Measurements from ENCODE around the gene USP1.

The USP1 gene, protein sequence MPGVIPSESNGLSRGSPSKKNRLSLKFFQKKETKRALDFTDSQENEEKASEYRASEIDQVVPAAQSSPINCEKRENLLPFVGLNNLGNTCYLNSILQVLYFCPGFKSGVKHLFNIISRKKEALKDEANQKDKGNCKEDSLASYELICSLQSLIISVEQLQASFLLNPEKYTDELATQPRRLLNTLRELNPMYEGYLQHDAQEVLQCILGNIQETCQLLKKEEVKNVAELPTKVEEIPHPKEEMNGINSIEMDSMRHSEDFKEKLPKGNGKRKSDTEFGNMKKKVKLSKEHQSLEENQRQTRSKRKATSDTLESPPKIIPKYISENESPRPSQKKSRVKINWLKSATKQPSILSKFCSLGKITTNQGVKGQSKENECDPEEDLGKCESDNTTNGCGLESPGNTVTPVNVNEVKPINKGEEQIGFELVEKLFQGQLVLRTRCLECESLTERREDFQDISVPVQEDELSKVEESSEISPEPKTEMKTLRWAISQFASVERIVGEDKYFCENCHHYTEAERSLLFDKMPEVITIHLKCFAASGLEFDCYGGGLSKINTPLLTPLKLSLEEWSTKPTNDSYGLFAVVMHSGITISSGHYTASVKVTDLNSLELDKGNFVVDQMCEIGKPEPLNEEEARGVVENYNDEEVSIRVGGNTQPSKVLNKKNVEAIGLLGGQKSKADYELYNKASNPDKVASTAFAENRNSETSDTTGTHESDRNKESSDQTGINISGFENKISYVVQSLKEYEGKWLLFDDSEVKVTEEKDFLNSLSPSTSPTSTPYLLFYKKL

DNA sequence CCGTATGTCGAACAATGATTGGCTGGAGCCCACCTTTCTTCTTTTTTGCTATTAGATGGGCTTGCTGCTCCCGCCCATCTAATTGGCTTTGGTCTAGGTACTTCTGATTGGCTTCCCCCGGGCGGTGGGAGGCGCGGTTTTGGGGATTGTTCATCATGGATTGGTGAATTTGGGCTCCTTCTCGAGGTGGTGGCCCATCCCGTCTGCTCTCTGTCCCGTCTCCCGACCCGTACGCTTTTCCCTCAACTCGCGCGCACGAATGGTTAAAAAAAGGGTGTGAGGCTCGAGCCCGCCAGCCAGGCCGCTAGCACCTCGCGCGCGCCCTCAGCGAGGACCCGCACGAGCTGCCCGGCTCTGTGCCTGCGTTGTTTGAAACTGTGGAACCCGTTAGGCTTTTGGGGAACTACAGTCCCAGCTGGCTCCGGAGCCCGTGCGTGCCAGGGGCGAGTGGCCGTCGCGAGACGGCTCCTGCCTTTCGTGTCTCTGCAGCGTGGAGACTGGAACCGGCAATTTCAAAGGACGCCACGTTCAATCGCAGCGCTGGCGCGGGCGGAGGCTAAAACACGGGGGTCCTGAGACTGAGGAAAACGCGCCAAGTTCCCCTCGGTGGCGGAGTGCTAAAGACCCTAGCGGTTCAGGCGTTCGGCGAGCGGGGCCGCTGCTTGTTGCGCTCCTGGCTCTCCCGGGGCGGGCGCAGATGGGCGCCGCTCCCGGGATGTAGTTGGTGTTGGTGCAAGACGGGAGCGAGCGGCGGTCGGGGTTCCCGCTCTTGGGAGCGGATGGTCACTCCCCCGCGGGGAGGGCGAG is at the start of gene USP1:
TSS of gene USP1 (plus strand) at position 584 of the 807 bp plus-strand sequence. CDS start 2,819 bp downstream, outside the sequence.
- peak within 1 kb of the TSS; percentile 100 for H3K27ac ChIP-seq
- TF ChIP-seq ZFX (IDR thresholded peaks at IDR 0.05; ENCODE audit: borderline replicate concordance): no peak
- TF ChIP-seq, protein P1, sequence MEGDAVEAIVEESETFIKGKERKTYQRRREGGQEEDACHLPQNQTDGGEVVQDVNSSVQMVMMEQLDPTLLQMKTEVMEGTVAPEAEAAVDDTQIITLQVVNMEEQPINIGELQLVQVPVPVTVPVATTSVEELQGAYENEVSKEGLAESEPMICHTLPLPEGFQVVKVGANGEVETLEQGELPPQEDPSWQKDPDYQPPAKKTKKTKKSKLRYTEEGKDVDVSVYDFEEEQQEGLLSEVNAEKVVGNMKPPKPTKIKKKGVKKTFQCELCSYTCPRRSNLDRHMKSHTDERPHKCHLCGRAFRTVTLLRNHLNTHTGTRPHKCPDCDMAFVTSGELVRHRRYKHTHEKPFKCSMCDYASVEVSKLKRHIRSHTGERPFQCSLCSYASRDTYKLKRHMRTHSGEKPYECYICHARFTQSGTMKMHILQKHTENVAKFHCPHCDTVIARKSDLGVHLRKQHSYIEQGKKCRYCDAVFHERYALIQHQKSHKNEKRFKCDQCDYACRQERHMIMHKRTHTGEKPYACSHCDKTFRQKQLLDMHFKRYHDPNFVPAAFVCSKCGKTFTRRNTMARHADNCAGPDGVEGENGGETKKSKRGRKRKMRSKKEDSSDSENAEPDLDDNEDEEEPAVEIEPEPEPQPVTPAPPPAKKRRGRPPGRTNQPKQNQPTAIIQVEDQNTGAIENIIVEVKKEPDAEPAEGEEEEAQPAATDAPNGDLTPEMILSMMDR (IDR thresholded peaks at IDR 0.05): no peak

GRCh38 chr1:62389531-62389930 is 47.3 kb upstream of the USP1 start:
- H3K27ac ChIP-seq: no peak overlapping the region
- TF ChIP-seq, protein P1 (IDR thresholded peaks at IDR 0.05): no peak
- TF ChIP-seq ZFX (IDR thresholded peaks at IDR 0.05; ENCODE audit: borderline replicate concordance): no peak

GRCh38 chr1:62390071-62390470 is 46.8 kb upstream of the USP1 start:
- no peak for TF ChIP-seq ZFX (IDR thresholded peaks at IDR 0.05; ENCODE audit: borderline replicate concordance)
- TF ChIP-seq, protein P1 (IDR thresholded peaks at IDR 0.05): no peak
- H3K27ac ChIP-seq: no peak overlapping the region

DNA sequence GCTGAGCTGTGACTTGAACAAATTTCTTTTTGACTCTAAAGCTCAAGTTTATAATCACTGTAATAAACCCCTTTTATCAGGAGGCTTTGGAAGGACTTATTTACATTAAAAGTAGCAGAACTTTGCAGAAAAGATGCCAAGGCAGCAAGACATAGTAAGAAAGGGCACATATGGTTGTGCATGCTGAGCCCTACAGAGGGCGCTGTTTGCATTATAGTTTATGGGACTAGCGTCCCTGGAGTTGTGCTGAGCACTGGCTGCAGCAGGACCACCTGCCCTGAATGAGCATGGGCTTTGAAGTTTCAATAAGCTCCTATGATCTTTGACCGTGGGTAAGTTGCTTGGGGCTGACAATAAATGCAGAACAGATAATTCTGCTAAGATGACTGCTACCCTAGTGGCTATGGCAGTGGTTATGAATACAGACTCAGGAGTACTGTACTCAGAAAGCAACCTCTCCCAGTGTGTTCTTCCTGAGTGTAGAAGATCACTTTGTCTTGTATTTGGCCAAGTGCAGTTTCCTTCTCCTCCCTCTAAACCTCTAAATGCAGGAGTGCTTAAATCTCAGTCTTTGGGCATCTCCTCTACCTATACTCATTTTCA is 45.4 kb upstream of the USP1 start:
- no peak for TF ChIP-seq ZFX (IDR thresholded peaks at IDR 0.05; ENCODE audit: borderline replicate concordance)
- TF ChIP-seq, protein P1 (IDR thresholded peaks at IDR 0.05): peak; percentile 82
- H3K27ac ChIP-seq: no peak overlapping the region

GRCh38 chr1:62392951-62393350 is 43.9 kb upstream of the USP1 start:
- H3K27ac ChIP-seq: no peak overlapping the region
- TF ChIP-seq, protein P1 (IDR thresholded peaks at IDR 0.05): no peak
- no peak for TF ChIP-seq ZFX (IDR thresholded peaks at IDR 0.05; ENCODE audit: borderline replicate concordance)

DNA sequence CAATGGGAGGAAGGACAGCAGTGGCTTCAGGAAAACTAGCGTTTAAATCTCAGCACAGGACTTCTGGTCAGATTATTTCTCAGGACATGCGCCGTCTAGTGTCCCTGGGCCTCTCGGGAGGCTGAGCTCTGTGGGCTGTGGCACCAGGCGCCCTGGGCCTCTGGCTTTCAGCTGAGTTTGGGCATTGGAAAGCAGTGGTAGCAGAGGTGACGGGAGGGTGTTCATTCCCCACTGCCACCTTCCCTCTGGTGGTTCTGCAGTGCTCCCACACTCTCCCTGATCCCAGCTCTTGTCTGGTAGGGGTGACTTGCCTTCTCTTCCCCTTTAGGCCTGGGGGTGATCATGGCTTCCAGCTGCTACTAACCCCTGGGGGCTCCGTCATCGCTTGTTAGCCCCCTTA is 42.2 kb upstream of the USP1 start:
- TF ChIP-seq, protein P1 (IDR thresholded peaks at IDR 0.05): no peak
- no peak for TF ChIP-seq ZFX (IDR thresholded peaks at IDR 0.05; ENCODE audit: borderline replicate concordance)
- H3K27ac ChIP-seq: no peak overlapping the region

Measured in 22Rv1 (cell line).